Measurements from ENCODE around the gene EPB41L4B.
"Not testable (repeated sequence)": the region's sequence is repeated elsewhere in the genome, so short reads cannot be mapped to it uniquely, and the experiment has no call there.

EPB41L4B gene

DNA sequence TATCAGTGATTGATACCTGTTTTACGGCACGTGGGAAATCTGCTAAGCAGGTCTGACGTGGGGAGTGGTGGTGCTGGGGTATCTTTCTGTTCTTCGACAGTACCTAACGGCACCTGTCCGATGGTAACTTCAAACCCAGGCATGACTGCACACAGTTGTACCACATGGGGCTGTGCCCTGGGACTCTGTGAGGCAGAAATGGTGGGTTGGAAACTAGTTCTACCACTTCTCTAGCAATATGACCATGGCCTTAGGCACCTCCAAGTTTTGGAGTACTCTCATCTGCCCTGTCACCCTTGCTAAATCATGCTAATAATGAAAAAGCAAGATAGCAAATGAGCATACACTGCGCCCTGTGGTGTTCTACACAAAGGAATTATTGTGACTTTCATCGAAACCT, 30.9 kb downstream of the EPB41L4B start:
- no peak for FAIRE-seq
- no peak for TF ChIP-seq SPI1 (IDR thresholded peaks at IDR 0.05; ENCODE audit: low read depth, low read length)
- TF ChIP-seq POLR2AphosphoS5 (IDR thresholded peaks at IDR 0.05; ENCODE audit: low read depth, low read length): no peak
- TF ChIP-seq PAX5 (IDR thresholded peaks at IDR 0.05; ENCODE audit: insufficient read depth, low read length, severe bottlenecking): no peak
- TF ChIP-seq POU2F2 (IDR thresholded peaks at IDR 0.05; ENCODE audit: low read depth, low read length): no peak
- TF ChIP-seq POLR2A (IDR thresholded peaks at IDR 0.05; ENCODE audit: low read depth, low read length): no peak
- TF ChIP-seq TAF1 (IDR thresholded peaks at IDR 0.05; ENCODE audit: low read depth, low read length): no peak
- no peak for DNase-seq (ENCODE audit: insufficient read length, low spot score)

DNA sequence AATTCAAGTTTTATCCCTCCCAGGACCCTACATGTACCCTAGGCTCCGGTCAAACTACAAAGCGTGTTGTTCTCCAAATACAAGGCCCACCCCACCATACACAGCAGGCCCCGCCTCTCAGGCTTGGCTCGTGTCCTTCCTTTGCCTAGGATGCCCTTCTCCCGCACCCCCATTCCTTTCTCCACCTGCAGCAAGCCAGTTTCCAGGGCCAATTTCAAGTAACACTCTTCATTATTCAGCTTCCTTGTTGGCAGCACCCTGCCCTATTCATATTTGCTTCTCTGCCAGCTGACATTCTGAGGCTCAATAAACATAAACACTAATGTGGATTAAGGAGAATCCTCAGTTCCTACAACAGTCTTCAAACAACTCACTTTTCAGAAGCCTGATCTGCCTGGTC, 31.7 kb downstream of the EPB41L4B start:
- FAIRE-seq (no peak), DNase-seq (ENCODE audit: insufficient read length, low spot score) (no peak)
- TF ChIP-seq POU2F2 (IDR thresholded peaks at IDR 0.05; ENCODE audit: low read depth, low read length) (no peak), POLR2AphosphoS5 (IDR thresholded peaks at IDR 0.05; ENCODE audit: low read depth, low read length) (no peak), TAF1 (IDR thresholded peaks at IDR 0.05; ENCODE audit: low read depth, low read length) (no peak), POLR2A (IDR thresholded peaks at IDR 0.05; ENCODE audit: low read depth, low read length) (no peak), SPI1 (IDR thresholded peaks at IDR 0.05; ENCODE audit: low read depth, low read length) (no peak), PAX5 (IDR thresholded peaks at IDR 0.05; ENCODE audit: insufficient read depth, low read length, severe bottlenecking) (no peak)

DNA sequence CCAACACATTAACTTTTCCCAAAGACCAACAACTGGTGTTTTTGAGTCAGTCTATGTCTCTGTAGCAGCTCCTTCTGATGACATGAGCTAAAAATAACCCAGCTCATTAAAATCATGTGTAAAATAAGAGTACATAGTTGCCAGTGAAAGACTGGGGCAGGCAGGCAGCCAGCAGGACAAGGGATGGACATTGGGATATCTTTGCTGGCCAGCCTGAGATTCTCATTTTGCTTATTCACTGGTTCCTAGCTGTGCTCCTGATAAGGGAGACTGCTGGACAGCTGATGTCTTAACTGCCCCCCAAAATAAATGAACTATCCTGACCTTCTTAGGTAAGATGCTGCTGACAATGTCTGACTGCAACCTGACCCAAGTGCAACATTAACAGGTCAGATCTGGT, 33.9 kb downstream of the EPB41L4B start:
- DNase-seq (ENCODE audit: insufficient read length, low spot score): no peak
- FAIRE-seq: no peak
- TF ChIP-seq POU2F2 (IDR thresholded peaks at IDR 0.05; ENCODE audit: low read depth, low read length) (no peak), POLR2A (IDR thresholded peaks at IDR 0.05; ENCODE audit: low read depth, low read length) (no peak), TAF1 (IDR thresholded peaks at IDR 0.05; ENCODE audit: low read depth, low read length) (no peak), POLR2AphosphoS5 (IDR thresholded peaks at IDR 0.05; ENCODE audit: low read depth, low read length) (no peak), PAX5 (IDR thresholded peaks at IDR 0.05; ENCODE audit: insufficient read depth, low read length, severe bottlenecking) (no peak), SPI1 (IDR thresholded peaks at IDR 0.05; ENCODE audit: low read depth, low read length) (no peak)

DNA sequence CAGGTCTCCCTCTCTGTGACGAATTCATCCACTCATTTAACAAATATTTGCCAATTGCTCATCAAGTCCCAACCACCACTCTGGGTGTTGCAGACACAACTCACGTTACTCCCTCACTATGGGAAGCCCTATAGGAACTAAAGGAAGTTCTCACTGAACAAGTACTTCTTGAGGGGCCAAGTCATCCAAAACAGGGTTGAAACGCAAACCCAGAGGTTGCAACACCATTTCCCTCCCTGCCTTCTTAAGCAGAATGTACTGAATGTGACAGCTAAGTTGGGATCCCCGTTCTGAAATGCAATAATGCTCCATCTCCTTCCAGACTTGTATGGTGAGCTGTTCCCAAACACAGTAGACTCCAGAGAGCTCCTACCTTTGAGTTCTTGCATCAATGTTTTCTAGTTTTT, 34.3 kb downstream of the EPB41L4B start:
- DNase-seq (ENCODE audit: insufficient read length, low spot score) (no peak), FAIRE-seq (no peak)
- TF ChIP-seq POLR2AphosphoS5 (IDR thresholded peaks at IDR 0.05; ENCODE audit: low read depth, low read length) (no peak), POLR2A (IDR thresholded peaks at IDR 0.05; ENCODE audit: low read depth, low read length) (no peak), POU2F2 (IDR thresholded peaks at IDR 0.05; ENCODE audit: low read depth, low read length) (no peak), SPI1 (IDR thresholded peaks at IDR 0.05; ENCODE audit: low read depth, low read length) (no peak)

DNA sequence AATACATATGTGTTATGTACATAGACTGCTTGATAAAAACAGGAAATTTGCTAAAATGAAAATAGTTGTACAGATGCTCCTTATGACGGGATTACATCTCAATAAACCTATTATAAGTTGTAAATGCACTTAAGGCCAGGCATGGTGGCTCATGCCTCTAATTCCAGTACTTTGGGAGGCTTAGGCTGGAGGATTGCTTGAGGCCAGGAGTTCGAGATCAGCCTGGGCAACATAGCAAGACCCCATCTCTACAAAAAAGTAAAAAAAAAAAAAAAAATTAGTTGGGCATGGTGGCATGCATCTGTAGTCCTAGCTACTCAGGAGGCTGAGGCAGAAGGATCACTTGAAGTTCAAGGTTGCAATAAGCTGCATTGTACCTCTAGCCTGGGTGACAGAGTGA, 37.2 kb downstream of the EPB41L4B start:
- FAIRE-seq; DNase-seq (ENCODE audit: insufficient read length, low spot score): not testable (repeated sequence)

DNA sequence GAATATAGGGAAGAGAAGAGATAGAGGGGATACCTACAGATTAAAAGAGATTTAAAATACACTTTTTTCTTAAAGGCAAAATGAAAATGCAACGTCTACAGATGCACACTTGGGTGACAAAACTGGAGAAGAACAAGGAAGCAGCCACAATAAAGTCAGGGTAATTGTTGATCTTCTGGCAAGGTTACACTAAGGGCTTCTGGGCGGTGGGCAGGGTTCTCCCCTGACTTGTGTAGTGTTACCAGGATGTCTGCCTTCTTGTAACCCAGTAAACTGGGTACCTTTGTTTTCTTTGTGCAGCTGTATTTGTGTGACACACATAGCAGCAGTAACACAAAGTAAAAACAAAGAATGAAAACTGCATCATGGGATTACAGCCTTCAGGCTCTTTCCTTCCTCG, 37.8 kb downstream of the EPB41L4B start:
- FAIRE-seq: no peak
- no peak for DNase-seq (ENCODE audit: insufficient read length, low spot score)
- TF ChIP-seq TAF1 (IDR thresholded peaks at IDR 0.05; ENCODE audit: low read depth, low read length) (no peak), POLR2AphosphoS5 (IDR thresholded peaks at IDR 0.05; ENCODE audit: low read depth, low read length) (no peak), SPI1 (IDR thresholded peaks at IDR 0.05; ENCODE audit: low read depth, low read length) (no peak), POLR2A (IDR thresholded peaks at IDR 0.05; ENCODE audit: low read depth, low read length) (no peak), POU2F2 (IDR thresholded peaks at IDR 0.05; ENCODE audit: low read depth, low read length) (no peak), PAX5 (IDR thresholded peaks at IDR 0.05; ENCODE audit: insufficient read depth, low read length, severe bottlenecking) (no peak)

DNA sequence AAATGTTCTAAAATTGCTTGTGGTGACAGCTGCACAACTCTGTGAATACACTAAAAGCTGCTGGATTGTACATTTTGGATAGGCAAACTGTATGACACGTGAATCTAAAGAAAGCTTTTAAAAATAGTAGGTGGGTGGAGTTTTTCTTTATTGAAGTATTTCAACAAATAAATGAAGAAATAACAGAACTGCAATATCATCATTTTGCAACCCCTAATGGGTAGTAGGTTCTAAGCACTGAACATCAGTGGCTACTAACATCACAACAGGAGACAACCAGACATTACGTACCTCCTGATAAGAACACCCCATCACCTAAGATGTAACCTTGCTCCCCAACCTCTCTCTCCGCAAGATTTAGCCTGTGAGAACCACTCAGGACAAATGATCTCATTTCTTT, 38.6 kb downstream of the EPB41L4B start:
- no peak for TF ChIP-seq SPI1 (IDR thresholded peaks at IDR 0.05; ENCODE audit: low read depth, low read length)
- no peak for TF ChIP-seq POU2F2 (IDR thresholded peaks at IDR 0.05; ENCODE audit: low read depth, low read length)
- no peak for TF ChIP-seq POLR2A (IDR thresholded peaks at IDR 0.05; ENCODE audit: low read depth, low read length)
- TF ChIP-seq POLR2AphosphoS5 (IDR thresholded peaks at IDR 0.05; ENCODE audit: low read depth, low read length): no peak
- no peak for TF ChIP-seq TAF1 (IDR thresholded peaks at IDR 0.05; ENCODE audit: low read depth, low read length)
- TF ChIP-seq PAX5 (IDR thresholded peaks at IDR 0.05; ENCODE audit: insufficient read depth, low read length, severe bottlenecking): no peak
- DNase-seq (ENCODE audit: insufficient read length, low spot score) (no peak), FAIRE-seq (no peak)

DNA sequence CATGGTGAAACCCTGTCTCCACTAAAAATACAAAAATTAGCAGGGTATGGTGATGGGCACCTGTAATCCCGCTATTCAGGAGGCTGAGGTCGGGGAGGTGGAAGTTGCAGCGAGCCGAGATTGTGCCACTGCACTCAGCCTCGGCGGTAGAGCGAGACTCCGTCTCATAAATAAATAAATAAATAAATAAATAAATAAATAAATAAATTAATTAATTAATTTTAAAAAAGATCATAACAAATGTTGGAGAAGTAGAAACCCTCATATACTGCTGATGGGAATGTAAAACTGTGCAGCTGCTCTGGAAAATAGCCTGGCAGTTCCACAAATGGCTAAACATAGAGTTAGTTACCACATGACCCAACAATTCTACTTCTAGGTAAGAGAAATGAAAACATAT, 39.3 kb downstream of the EPB41L4B start:
- TF ChIP-seq POLR2A (IDR thresholded peaks at IDR 0.05; ENCODE audit: low read depth, low read length): no peak
- no peak for TF ChIP-seq POU2F2 (IDR thresholded peaks at IDR 0.05; ENCODE audit: low read depth, low read length)
- no peak for TF ChIP-seq POLR2AphosphoS5 (IDR thresholded peaks at IDR 0.05; ENCODE audit: low read depth, low read length)
- TF ChIP-seq PAX5 (IDR thresholded peaks at IDR 0.05; ENCODE audit: insufficient read depth, low read length, severe bottlenecking): no peak
- TF ChIP-seq SPI1 (IDR thresholded peaks at IDR 0.05; ENCODE audit: low read depth, low read length): no peak
- no peak for TF ChIP-seq TAF1 (IDR thresholded peaks at IDR 0.05; ENCODE audit: low read depth, low read length)
- no peak for DNase-seq (ENCODE audit: insufficient read length, low spot score)
- FAIRE-seq: no peak

DNA sequence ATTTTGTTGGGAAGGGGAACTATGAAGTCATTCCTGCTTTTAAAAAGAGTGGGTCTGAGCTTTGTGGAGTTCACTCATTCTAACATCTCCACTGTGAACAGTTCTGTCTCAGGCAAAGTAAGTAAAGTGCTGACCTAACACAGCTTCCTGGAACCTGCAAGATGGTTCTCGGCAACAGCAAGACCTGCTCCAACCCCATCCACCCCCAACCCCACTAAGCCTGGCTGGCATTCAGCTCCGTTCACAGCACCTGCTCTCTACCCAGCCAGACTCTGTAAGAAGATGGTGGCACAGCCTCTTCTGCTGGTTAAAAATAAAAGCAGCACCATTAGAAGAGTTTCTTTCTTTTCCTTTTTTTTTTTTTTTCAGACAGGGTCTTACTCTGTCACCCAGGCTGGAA, 42.0 kb downstream of the EPB41L4B start:
- TF ChIP-seq SPI1 (IDR thresholded peaks at IDR 0.05; ENCODE audit: low read depth, low read length) (no peak), PAX5 (IDR thresholded peaks at IDR 0.05; ENCODE audit: insufficient read depth, low read length, severe bottlenecking) (no peak), TAF1 (IDR thresholded peaks at IDR 0.05; ENCODE audit: low read depth, low read length) (no peak), POLR2A (IDR thresholded peaks at IDR 0.05; ENCODE audit: low read depth, low read length) (no peak), POU2F2 (IDR thresholded peaks at IDR 0.05; ENCODE audit: low read depth, low read length) (no peak), POLR2AphosphoS5 (IDR thresholded peaks at IDR 0.05; ENCODE audit: low read depth, low read length) (no peak)
- DNase-seq (ENCODE audit: insufficient read length, low spot score): no peak
- FAIRE-seq: no peak

DNA sequence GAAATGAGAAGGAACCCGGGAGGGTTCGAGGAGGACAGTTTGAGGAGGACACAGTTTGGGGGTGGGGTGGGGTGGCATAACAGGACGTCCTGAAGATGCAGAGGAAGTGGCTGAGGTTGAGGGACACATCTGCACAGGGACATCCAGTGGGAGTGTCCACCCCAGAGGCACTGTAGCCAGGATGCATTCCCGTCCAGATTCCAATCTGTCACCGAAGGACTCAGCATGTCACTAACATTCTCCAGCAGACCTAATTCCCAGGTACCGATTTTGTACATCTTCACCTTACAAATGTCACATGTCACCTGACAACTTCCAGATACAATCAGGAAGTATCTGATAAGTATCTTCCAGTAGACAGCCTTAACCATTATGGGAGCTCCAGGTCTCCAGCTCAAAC, 42.6 kb downstream of the EPB41L4B start:
- TF ChIP-seq SPI1 (IDR thresholded peaks at IDR 0.05; ENCODE audit: low read depth, low read length): no peak
- no peak for FAIRE-seq
- DNase-seq (ENCODE audit: insufficient read length, low spot score): no peak

DNA sequence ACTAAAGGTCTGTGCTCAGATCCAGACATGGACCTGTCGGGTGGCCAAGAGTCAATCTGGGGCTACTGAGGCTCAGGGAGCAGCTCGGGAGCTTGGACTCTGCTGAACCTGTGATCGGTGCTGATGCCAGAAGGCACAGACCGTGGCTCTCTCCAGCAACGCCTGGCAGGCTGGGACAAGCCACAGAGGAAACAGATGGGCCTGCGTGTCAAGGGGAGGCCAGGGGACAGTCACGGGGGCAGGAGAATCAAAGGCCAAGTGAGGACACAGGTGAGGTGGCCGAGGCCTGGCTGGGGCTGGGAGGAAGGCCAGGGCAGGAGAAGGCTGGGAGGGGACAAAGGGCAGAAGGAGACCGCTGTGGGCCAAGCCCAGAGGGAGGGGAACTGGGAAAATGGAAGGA, 43.4 kb downstream of the EPB41L4B start:
- TF ChIP-seq TAF1 (IDR thresholded peaks at IDR 0.05; ENCODE audit: low read depth, low read length): no peak
- TF ChIP-seq POU2F2 (IDR thresholded peaks at IDR 0.05; ENCODE audit: low read depth, low read length): no peak
- no peak for TF ChIP-seq POLR2A (IDR thresholded peaks at IDR 0.05; ENCODE audit: low read depth, low read length)
- no peak for TF ChIP-seq POLR2AphosphoS5 (IDR thresholded peaks at IDR 0.05; ENCODE audit: low read depth, low read length)
- TF ChIP-seq PAX5 (IDR thresholded peaks at IDR 0.05; ENCODE audit: insufficient read depth, low read length, severe bottlenecking): no peak
- no peak for TF ChIP-seq SPI1 (IDR thresholded peaks at IDR 0.05; ENCODE audit: low read depth, low read length)
- DNase-seq (ENCODE audit: insufficient read length, low spot score) (no peak), FAIRE-seq (no peak)

All from GM12891 (cell line).